Bronchial epithelial cell (primary cell): ENCODE data around the gene RPP38. TPM values are rescaled to one million over a fixed set of nuclear protein-coding genes. Genes with fewer than 3 reads are reported as not detected.

ENCODE experiments used
- DNase-seq: peaks from one replicate; pipeline ENCODE4 v3.0.0-alpha.2; 2010; ENCODE audit warnings: low read depth
- FAIRE-seq: peaks from 2 replicates; lab custom pipeline; 2011; peaks lifted over from hg19 to GRCh38; lab: Jason Lieb, UNC
- H3K27me3 ChIP-seq: 2 replicates; pipeline ENCODE4 v1.5.1; 2011; ENCODE audit warnings: low read length; ENCODE audit not compliant: control insufficient read depth, insufficient read depth
- H3K36me3 ChIP-seq: 2 replicates; pipeline ENCODE4 v1.5.1; 2011; ENCODE audit warnings: low read length; ENCODE audit not compliant: control insufficient read depth, insufficient read depth
- H3K4me3 ChIP-seq: 2 replicates; pipeline ENCODE4 v1.5.1; 2011; ENCODE audit warnings: mild to moderate bottlenecking, low read depth, low read length, control low read depth
- CTCF ChIP-seq: IDR thresholded peaks from 2 replicates; pipeline ENCODE4 v1.5.1; 2011; ENCODE audit warnings: mild to moderate bottlenecking, moderate library complexity, low read length, control low read depth, inconsistent platforms; ENCODE audit not compliant: insufficient read depth, severe bottlenecking
- total RNA-seq: library from RNA; depleted of rRNA; stranded (reverse); fragments of >200 nt; gene quantifications from 2 replicates; pipeline ENCODE4 v1.2.1, GENCODE V29; 2014

Gene RPP38
- total RNA-seq, 1 donor from 2014 or later = 10.3 TPM

DNA sequence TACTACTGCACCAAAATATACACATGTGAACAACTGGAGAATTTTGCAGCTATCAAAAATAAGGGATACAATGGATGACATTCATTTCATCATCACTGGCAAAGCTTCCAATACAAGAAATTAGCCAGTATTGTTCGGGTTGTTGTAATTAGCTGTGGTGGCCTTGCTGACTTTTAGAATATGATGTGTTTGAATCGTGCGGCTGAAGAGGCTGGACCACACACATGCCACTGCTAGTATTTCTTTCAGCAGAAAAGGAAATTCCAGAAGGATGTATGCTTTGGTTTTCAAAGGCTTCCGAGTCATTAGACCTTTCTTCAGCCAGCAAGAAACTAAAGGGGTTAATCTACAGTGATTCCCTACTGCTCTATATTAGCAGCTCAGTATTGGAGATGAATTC lies 16.6 kb downstream of the RPP38 start:
- no peaks in the 10 kb centered on the region for H3K36me3 ChIP-seq

GRCh38 chr10:15116225-15116624 lies 19.1 kb downstream of the RPP38 start:
- no peak for DNase-seq
- Histone ChIP-seq H3K36me3 (no peaks in the 10 kb centered on the region), H3K27me3 (no peaks in the 10 kb centered on the region), H3K4me3 (no peak overlapping the region)
- no peak for TF ChIP-seq CTCF
- FAIRE-seq = no peak

More for the DNA sequence above, 16.6 kb downstream of the RPP38 start:
- no peak for FAIRE-seq
- Histone ChIP-seq H3K4me3 (no peak overlapping the region), H3K27me3 (no peaks in the 10 kb centered on the region)
- no peak for DNase-seq
- no peak for TF ChIP-seq CTCF

GRCh38 chr10:15118615-15119014 lies 21.5 kb downstream of the RPP38 start:
- Histone ChIP-seq H3K27me3 (no peaks in the 10 kb centered on the region), H3K4me3 (no peak overlapping the region), H3K36me3 (no peaks in the 10 kb centered on the region)
- TF ChIP-seq CTCF = no peak
- FAIRE-seq (no peak), DNase-seq (no peak)

- TF ChIP-seq CTCF = no peak
- FAIRE-seq (no peak), DNase-seq (peak; percentile 86)
- H3K36me3 ChIP-seq = no peaks in the 10 kb centered on the region
- no peaks in the 10 kb centered on the region for H3K27me3 ChIP-seq
- H3K4me3 ChIP-seq = no peak overlapping the region
These were observed 23.4 kb downstream of the RPP38 start for GRCh38 chr10:15120523-15120922.

- no peak for TF ChIP-seq CTCF
- FAIRE-seq = no peak
- peak; percentile 16 for DNase-seq
- no peaks in the 10 kb centered on the region for H3K27me3 ChIP-seq
- no peak overlapping the region for H3K4me3 ChIP-seq
- no peaks in the 10 kb centered on the region for H3K36me3 ChIP-seq
These were observed 24.6 kb downstream of the RPP38 start for GRCh38 chr10:15121707-15122106.

- no peak for TF ChIP-seq CTCF
- DNase-seq = no peak
- H3K36me3 ChIP-seq = no peaks in the 10 kb centered on the region
- no peak overlapping the region for H3K4me3 ChIP-seq
- H3K27me3 ChIP-seq = no peaks in the 10 kb centered on the region
- FAIRE-seq = no peak
These were observed 25.4 kb downstream of the RPP38 start for GRCh38 chr10:15122477-15123030.
